ENCODE results near the gene HNRNPA1.

GRCh38 chr12:54239620-54240019 is 40.9 kb upstream of the HNRNPA1 start:
- TF ChIP-seq POLR2AphosphoS5 (IDR thresholded peaks at IDR 0.05; ENCODE audit: borderline replicate concordance, low read depth, low read length) (no peak), EZH2 (IDR thresholded peaks at IDR 0.05) (no peak), FOXP2 (optimal IDR thresholded peaks at IDR 0.05; ENCODE audit: control extremely low read depth, extremely low read length, insufficient read depth) (no peak)

All from SK-N-MC (cell line).